HG03521 (cell line): Measurements from ENCODE around the gene C1QTNF12.

Source experiments
- ATAC-seq: cut with Tn5 transposase; IDR thresholded peaks from one replicate; pipeline ENCODE4 v1.9.1; 2021; ENCODE audit warnings: mild to moderate bottlenecking, moderate library complexity; ENCODE audit not compliant: unreplicated experiment

The C1QTNF12 gene

GRCh38 chr1:1241588-1242219 is 4.8 kb downstream of the C1QTNF12 start:
- ATAC-seq = no peak

- ATAC-seq = no peak
Measured at GRCh38 chr1:1240822-1241587, 5.5 kb downstream of the C1QTNF12 start.

GRCh38 chr1:1240348-1240732 is 6.2 kb downstream of the C1QTNF12 start:
- ATAC-seq = no peak

GRCh38 chr1:1239614-1240347 is 6.7 kb downstream of the C1QTNF12 start:
- no peak for ATAC-seq

- ATAC-seq = no peak
Measured at GRCh38 chr1:1239227-1239613, 7.3 kb downstream of the C1QTNF12 start.

GRCh38 chr1:1238702-1239178 is 7.8 kb downstream of the C1QTNF12 start:
- no peak for ATAC-seq

GRCh38 chr1:1237874-1238701 is 8.4 kb downstream of the C1QTNF12 start:
- no peak for ATAC-seq

GRCh38 chr1:1236945-1237873 is 9.3 kb downstream of the C1QTNF12 start:
- no peak for ATAC-seq

- no peak for ATAC-seq
Measured at GRCh38 chr1:1236176-1236763, 10.3 kb downstream of the C1QTNF12 start.

- ATAC-seq = no peak
Measured at GRCh38 chr1:1235016-1235744, 11.3 kb downstream of the C1QTNF12 start.

GRCh38 chr1:1234180-1234808 is 12.2 kb downstream of the C1QTNF12 start:
- no peak for ATAC-seq

GRCh38 chr1:1233567-1233892 is 13.0 kb downstream of the C1QTNF12 start:
- ATAC-seq = no peak

GRCh38 chr1:1232796-1233566 is 13.5 kb downstream of the C1QTNF12 start:
- ATAC-seq = no peak

- ATAC-seq = peak; percentile 2
Measured at GRCh38 chr1:1232208-1232795, 14.2 kb downstream of the C1QTNF12 start, which contains the start of gene B3GALT6. B3GALT6 (plus strand) TSS chr1:1232237; CDS start chr1:1232279, 42 bp downstream.

- ATAC-seq = peak; percentile 93
Measured at GRCh38 chr1:1231400-1232207, 14.9 kb downstream of the C1QTNF12 start, which contains the start of gene SDF4. SDF4 (minus strand) TSS chr1:1232001; CDS start chr1:1228772, 3,229 bp downstream.
